ENCODE data around the gene VAMP4. TPM values are rescaled to one million over a fixed set of nuclear protein-coding genes. Genes with fewer than 3 reads are reported as not detected.

The VAMP4 gene
- total and polyA plus RNA-seq, 8 donors, result 3.5 to 23.7 (median 7.2) TPM

GRCh38 chr1:171772312-171772711 is 30.4 kb upstream of the VAMP4 start:
- 91 to 97% (median 95%) methylated on average over 2 of the region's 2 CpGs for WGBS, 5 donors
- TF ChIP-seq CTCF (IDR thresholded peaks at IDR 0.05), result no peak
- no peak for TF ChIP-seq POLR2AphosphoS5 (IDR thresholded peaks at IDR 0.05)
- TF ChIP-seq EP300 (IDR thresholded peaks at IDR 0.05), result no peak
- no peak for TF ChIP-seq POLR2A (IDR thresholded peaks at IDR 0.05)

DNA sequence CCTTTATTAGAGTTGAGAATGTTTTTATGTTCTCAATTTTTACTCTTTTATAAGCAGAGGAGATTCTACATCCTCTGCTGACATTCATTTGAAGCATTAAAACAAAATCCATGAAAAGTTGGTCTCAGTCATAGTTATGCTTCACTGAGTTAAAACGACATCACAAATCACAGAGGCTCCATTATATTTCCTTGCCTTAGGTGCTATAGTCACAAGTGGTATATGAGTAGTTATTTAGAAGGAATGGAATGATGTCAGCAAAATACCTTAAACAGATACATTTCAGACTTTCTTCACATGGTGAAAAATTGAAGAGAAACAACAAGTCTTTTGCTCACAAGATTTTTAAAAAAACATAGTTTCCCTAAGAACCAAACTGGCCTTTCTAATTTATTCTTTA is 27.9 kb upstream of the VAMP4 start:
- H3K4me1 ChIP-seq, result no peaks in the 10 kb centered on the region
- no peaks in the 10 kb centered on the region for H3K27me3 ChIP-seq
- H3K4me3 ChIP-seq, result no peak overlapping the region
- intact Hi-C loops (cut with DNase I; ENCODE audit: low total_unique reads), result no loop called here
- DNase-seq, result no peak
- no peaks in the 10 kb centered on the region for H3K36me3 ChIP-seq
- no peaks in the 10 kb centered on the region for H3K9me3 ChIP-seq
- WGBS, 5 donors, result 81 to 96% (median 84%) methylated on average over 1 of the region's 1 CpG
- H3K27ac ChIP-seq, result no peak overlapping the region
- TF ChIP-seq EP300 (IDR thresholded peaks at IDR 0.05) (no peak), POLR2AphosphoS5 (IDR thresholded peaks at IDR 0.05) (no peak), CTCF (IDR thresholded peaks at IDR 0.05) (no peak), POLR2A (IDR thresholded peaks at IDR 0.05) (no peak)

More at GRCh38 chr1:171772312-171772711, 30.4 kb upstream of the VAMP4 start:
- no peak overlapping the region for H3K27ac ChIP-seq
- DNase-seq, result no peak
- no peaks in the 10 kb centered on the region for H3K36me3 ChIP-seq
- no peaks in the 10 kb centered on the region for H3K4me1 ChIP-seq
- no peaks in the 10 kb centered on the region for H3K9me3 ChIP-seq
- peaks cover 0 to 5% (median 0%) of the 10 kb centered on the region in 3 donors for H3K27me3 ChIP-seq
- intact Hi-C loops (cut with DNase I; ENCODE audit: low total_unique reads), result no loop called here
- no peak overlapping the region for H3K4me3 ChIP-seq

GRCh38 chr1:171769171-171769570 is 27.3 kb upstream of the VAMP4 start:
- Histone ChIP-seq H3K4me3 (no peak overlapping the region), H3K4me1 (no peaks in the 10 kb centered on the region), H3K9me3 (no peaks in the 10 kb centered on the region), H3K36me3 (no peaks in the 10 kb centered on the region), H3K27me3 (no peaks in the 10 kb centered on the region), H3K27ac (no peak overlapping the region)
- 69 to 83% (median 79%) methylated on average over 3 of the region's 3 CpGs for WGBS, 5 donors
- no peak for DNase-seq
- intact Hi-C loops (cut with DNase I; ENCODE audit: low total_unique reads), result no loop called here
- no peak for TF ChIP-seq EP300 (IDR thresholded peaks at IDR 0.05)
- TF ChIP-seq CTCF (IDR thresholded peaks at IDR 0.05), result no peak
- TF ChIP-seq POLR2A (IDR thresholded peaks at IDR 0.05), result no peak
- no peak for TF ChIP-seq POLR2AphosphoS5 (IDR thresholded peaks at IDR 0.05)

- Histone ChIP-seq H3K27me3 (no peaks in the 10 kb centered on the region), H3K4me3 (no peak overlapping the region), H3K27ac (no peak overlapping the region), H3K4me1 (peaks cover 0 to 2% (median 0%) of the 10 kb centered on the region in 4 donors), H3K9me3 (no peaks in the 10 kb centered on the region), H3K36me3 (no peaks in the 10 kb centered on the region)
- no peak for TF ChIP-seq CTCF (IDR thresholded peaks at IDR 0.05)
- TF ChIP-seq POLR2AphosphoS5 (IDR thresholded peaks at IDR 0.05), result no peak
- no peak for TF ChIP-seq POLR2A (IDR thresholded peaks at IDR 0.05)
- TF ChIP-seq EP300 (IDR thresholded peaks at IDR 0.05), result no peak
- WGBS, 5 donors, result 75 to 91% (median 82%) methylated on average over 6 of the region's 6 CpGs
- intact Hi-C loops (cut with DNase I; ENCODE audit: low total_unique reads), result no loop called here
- no peak for DNase-seq
Measured at GRCh38 chr1:171763764-171764163, 21.9 kb upstream of the VAMP4 start.

Measured in stomach (tissue), 9 donors.